ENCODE data around the gene UPK3BL2.
"Not testable (repeated sequence)": the region's sequence is repeated elsewhere in the genome, so short reads cannot be mapped to it uniquely, and the experiment has no call there.

Gene UPK3BL2, protein sequence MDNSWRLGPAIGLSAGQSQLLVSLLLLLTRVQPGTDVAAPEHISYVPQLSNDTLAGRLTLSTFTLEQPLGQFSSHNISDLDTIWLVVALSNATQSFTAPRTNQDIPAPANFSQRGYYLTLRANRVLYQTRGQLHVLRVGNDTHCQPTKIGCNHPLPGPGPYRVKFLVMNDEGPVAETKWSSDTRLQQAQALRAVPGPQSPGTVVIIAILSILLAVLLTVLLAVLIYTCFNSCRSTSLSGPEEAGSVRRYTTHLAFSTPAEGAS

DNA sequence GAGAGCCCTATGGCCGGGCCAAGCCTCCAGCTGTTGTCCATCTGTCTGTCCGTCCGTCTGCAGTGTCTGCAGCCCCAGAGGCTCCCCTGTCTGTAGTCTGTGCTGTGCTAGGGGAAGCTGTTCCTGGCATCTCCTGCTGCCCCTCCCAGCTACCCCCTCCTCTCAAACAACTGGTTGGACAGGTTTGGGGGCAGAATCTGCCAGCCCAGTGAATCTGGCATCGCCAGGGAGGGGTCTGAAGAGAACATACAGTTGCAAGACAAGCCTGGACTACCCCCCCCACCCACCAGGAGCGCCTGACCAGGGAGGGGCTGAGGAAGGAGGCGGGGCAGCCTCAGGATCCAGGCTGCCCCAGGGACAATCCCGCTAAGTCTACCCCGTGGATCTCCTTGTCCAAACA lies at the start of gene UPK3BL2:
UPK3BL2 (minus strand) TSS at position 101 of the 400 bp plus-strand sequence; CDS start at position 41, 60 bp downstream.
- H3K4me3 ChIP-seq (replicated peaks; ENCODE audit: low read depth, low read length); DNase-seq (ENCODE audit: low read depth): not testable (repeated sequence)

- not testable (repeated sequence) for DNase-seq (ENCODE audit: low read depth)
Measured at GRCh38 chr7:102592477-102593019, 49.1 kb upstream of the UPK3BL2 start.

GRCh38 chr7:102589857-102590256 lies 46.4 kb upstream of the UPK3BL2 start:
- H3K4me3 ChIP-seq (replicated peaks; ENCODE audit: low read depth, low read length); DNase-seq (ENCODE audit: low read depth): not testable (repeated sequence)

More at GRCh38 chr7:102592477-102593019, 49.1 kb upstream of the UPK3BL2 start:
- H3K4me3 ChIP-seq (replicated peaks; ENCODE audit: low read depth, low read length) = not testable (repeated sequence)

DNA sequence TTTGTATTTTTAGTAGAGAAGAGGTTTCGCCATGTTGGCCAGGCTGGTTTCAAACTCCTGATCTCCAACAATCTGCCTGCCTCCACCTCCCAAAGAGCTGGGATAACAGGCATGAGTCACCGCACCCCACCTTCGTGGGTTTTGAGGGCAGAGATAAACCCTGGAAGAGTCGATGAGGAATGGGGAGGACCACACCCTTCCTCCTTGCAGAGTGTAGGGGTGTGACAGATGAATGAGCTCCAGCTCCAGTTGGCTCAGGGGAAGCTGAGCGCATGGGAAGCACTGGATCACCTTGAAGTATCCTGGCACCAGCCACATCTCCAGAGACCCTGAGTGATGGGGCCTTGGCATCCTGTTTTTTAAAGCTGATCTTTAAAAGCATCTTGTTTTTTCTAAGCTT lies 40.0 kb upstream of the UPK3BL2 start:
- not testable (repeated sequence) for DNase-seq (ENCODE audit: low read depth); H3K4me3 ChIP-seq (replicated peaks; ENCODE audit: low read depth, low read length)

- DNase-seq (ENCODE audit: low read depth); H3K4me3 ChIP-seq (replicated peaks; ENCODE audit: low read depth, low read length): not testable (repeated sequence)
Measured at GRCh38 chr7:102581722-102582121, 38.2 kb upstream of the UPK3BL2 start.

GRCh38 chr7:102578486-102578885 lies 35.0 kb upstream of the UPK3BL2 start:
- not testable (repeated sequence) for DNase-seq (ENCODE audit: low read depth)

GRCh38 chr7:102577315-102578240 lies 34.1 kb upstream of the UPK3BL2 start:
- DNase-seq (ENCODE audit: low read depth) = not testable (repeated sequence)

More at GRCh38 chr7:102578486-102578885, 35.0 kb upstream of the UPK3BL2 start:
- H3K4me3 ChIP-seq (replicated peaks; ENCODE audit: low read depth, low read length) = not testable (repeated sequence)

GRCh38 chr7:102576363-102576762 lies 32.9 kb upstream of the UPK3BL2 start:
- DNase-seq (ENCODE audit: low read depth); H3K4me3 ChIP-seq (replicated peaks; ENCODE audit: low read depth, low read length): not testable (repeated sequence)

More at GRCh38 chr7:102577315-102578240, 34.1 kb upstream of the UPK3BL2 start:
- H3K4me3 ChIP-seq (replicated peaks; ENCODE audit: low read depth, low read length) = not testable (repeated sequence)

DNA sequence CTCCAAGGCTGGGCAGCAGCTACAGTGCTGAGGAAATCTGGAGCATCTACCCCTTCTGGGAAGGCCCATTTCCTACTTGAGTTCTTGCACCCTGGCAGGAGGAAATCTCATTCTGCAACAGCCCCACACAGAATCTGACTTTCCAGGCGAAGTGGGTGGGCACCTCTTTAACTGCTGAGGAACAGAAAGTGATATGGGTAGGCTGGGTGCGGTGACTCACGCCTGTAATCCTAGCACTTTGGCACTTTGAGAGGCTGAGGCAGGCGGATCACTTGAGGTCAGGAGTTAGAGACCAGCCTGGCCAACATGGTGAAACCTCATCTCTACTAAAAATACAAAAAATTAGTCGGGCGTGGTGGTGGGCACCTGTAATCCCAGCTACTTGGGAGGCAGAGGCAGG lies 31.1 kb upstream of the UPK3BL2 start:
- H3K4me3 ChIP-seq (replicated peaks; ENCODE audit: low read depth, low read length); DNase-seq (ENCODE audit: low read depth): not testable (repeated sequence)

DNA sequence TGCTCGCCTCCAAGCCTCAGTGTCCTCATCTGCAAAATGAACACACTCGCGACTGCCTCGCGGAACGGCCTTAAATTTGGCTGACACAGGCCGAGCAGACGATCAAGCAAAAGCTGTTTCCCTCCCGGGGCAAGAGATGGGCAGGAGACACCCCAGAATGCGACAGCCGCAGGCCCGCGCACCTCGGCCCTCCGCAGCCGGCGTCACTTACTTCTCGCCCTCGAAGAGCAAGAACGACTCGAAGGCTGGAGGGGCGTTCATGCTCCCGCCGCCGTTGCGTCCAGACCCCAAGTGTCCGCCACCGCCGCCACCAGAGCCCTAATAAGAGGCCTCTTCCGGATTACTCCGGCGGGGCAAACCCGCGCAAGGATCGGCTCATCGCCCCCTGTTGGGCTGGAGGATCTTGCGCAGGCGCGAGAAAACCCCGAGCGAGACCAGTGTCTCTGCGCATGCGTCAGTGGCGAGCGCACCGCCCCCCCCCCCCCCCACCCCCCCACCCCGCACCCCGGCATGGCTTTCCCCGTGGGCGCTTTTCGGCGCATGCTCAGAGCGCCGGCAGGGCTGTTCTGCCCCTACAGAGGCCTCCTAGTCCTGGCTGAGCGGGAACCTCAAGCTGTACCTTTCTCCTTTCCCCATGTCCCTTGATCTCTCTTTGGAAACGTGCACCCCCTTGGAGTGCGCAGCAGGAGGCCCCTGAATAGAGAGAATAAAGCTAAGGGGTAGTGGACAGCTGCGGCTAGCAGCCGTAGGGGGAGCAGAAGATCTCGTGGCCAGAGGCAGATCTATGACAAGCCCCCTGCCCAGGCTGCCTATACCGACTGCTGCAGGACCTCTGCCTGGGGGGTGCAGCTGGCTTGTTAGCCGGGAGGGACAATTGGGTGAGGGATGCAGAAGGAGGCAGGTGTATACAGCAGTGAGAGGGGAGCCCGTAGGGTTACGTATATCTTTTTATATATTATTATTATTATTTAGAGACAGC lies 29.1 kb upstream of the UPK3BL2 start, which contains the start of gene POLR2J3:
POLR2J3 (minus strand) TSS at position 323 of the 979 bp plus-strand sequence; CDS start at position 261, 62 bp downstream.
- DNase-seq (ENCODE audit: low read depth) = peak; percentile 96

DNA sequence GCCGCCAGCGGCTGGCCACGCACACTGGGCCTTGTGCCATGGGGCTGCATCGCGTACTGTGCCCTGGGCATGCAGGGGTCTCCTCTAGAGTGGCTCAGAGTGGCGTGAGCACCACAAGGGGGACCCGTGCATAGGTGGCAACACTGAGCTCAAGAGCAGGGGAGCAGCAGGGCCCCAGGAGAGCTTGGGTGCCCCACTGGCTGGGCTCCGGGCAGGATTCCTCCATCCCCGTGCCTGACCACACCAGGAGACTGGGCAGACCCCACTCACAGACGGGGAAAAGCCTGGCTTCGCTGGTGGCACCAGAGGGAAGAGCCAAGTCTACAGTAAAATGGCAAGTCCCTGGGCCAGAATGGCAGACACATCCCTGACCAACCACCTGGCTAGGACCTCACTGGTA lies 25.1 kb upstream of the UPK3BL2 start:
- DNase-seq (ENCODE audit: low read depth); H3K4me3 ChIP-seq (replicated peaks; ENCODE audit: low read depth, low read length): not testable (repeated sequence)

More for the DNA sequence above, 29.1 kb upstream of the UPK3BL2 start, which contains the start of gene POLR2J3:
- peak within 1 kb of the TSS; percentile 56 for H3K4me3 ChIP-seq (replicated peaks; ENCODE audit: low read depth, low read length)
- TF ChIP-seq, protein P1, sequence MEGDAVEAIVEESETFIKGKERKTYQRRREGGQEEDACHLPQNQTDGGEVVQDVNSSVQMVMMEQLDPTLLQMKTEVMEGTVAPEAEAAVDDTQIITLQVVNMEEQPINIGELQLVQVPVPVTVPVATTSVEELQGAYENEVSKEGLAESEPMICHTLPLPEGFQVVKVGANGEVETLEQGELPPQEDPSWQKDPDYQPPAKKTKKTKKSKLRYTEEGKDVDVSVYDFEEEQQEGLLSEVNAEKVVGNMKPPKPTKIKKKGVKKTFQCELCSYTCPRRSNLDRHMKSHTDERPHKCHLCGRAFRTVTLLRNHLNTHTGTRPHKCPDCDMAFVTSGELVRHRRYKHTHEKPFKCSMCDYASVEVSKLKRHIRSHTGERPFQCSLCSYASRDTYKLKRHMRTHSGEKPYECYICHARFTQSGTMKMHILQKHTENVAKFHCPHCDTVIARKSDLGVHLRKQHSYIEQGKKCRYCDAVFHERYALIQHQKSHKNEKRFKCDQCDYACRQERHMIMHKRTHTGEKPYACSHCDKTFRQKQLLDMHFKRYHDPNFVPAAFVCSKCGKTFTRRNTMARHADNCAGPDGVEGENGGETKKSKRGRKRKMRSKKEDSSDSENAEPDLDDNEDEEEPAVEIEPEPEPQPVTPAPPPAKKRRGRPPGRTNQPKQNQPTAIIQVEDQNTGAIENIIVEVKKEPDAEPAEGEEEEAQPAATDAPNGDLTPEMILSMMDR (IDR thresholded peaks at IDR 0.05; ENCODE audit: low read length, missing control alignments) = peak; percentile 40

GRCh38 chr7:102550808-102551422 lies 7.4 kb upstream of the UPK3BL2 start, which contains the start of gene SPDYE2:
TSS of gene SPDYE2 (plus strand) at chr7:102551226. CDS start at chr7:102553256, 2,030 bp downstream.
- DNase-seq (ENCODE audit: low read depth); H3K4me3 ChIP-seq (replicated peaks; ENCODE audit: low read depth, low read length): not testable (repeated sequence)

- H3K4me3 ChIP-seq (replicated peaks; ENCODE audit: low read depth, low read length); DNase-seq (ENCODE audit: low read depth): not testable (repeated sequence)
Measured at GRCh38 chr7:102546353-102546752, 2.9 kb upstream of the UPK3BL2 start.

GRCh38 chr7:102545288-102545687 lies 1.8 kb upstream of the UPK3BL2 start:
- DNase-seq (ENCODE audit: low read depth); H3K4me3 ChIP-seq (replicated peaks; ENCODE audit: low read depth, low read length): not testable (repeated sequence)

DNA sequence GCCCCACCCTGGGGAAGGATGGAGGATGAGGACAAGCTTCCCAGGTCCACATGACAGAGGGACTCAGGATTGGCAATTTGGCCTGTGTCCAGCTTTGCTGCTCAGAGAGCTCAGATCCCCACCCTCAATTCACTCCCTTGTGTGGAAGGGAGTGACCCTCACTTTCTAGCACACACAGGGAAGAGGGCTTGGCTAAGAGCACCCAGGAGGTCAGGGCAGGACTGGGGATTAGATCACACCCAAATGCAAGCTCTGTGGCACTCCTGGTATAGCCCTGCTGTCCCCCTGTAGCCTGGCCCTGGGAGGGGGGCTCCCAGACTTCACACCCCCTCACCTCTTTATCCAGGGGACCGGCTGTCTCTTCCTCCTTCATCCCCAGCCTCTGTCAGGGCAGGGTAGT lies 876 bp upstream of the UPK3BL2 start:
- DNase-seq (ENCODE audit: low read depth); H3K4me3 ChIP-seq (replicated peaks; ENCODE audit: low read depth, low read length): not testable (repeated sequence)

GRCh38 chr7:102542771-102543170 lies 725 bp downstream of the UPK3BL2 start:
- DNase-seq (ENCODE audit: low read depth); H3K4me3 ChIP-seq (replicated peaks; ENCODE audit: low read depth, low read length): not testable (repeated sequence)

Measured in fibroblast of pulmonary artery (primary cell).